Transverse colon (tissue), 4 donors: ENCODE measurements around the gene PVRIG. TPM values are rescaled to one million over a fixed set of nuclear protein-coding genes. Genes with fewer than 3 reads are reported as not detected.
A peak's percentile ranks its signal among the peaks of the same experiment; 100 is the strongest.
"Not testable (repeated sequence)": the region's sequence is repeated elsewhere in the genome, so short reads cannot be mapped to it uniquely, and the experiment has no call there.

Source experiments
- DNase-seq: peaks from one replicate; pipeline ENCODE4 v3.0.0-alpha.2; 2019
- H3K27ac ChIP-seq, 4 donors: fragments of 200-600 bp; sonication (generic); 2 replicates each; pipeline ENCODE4 v1.5.1; 2016 to 2018; ENCODE audit warnings: inconsistent platforms in 4 of 4
- H3K27me3 ChIP-seq: fragments of 200-600 bp; sonication (generic); 2 replicates; pipeline ENCODE4 v1.5.1; 2017; ENCODE audit warnings: inconsistent platforms
- H3K36me3 ChIP-seq, 4 donors: fragments of 200-600 bp; sonication (generic); 2 replicates each; pipeline ENCODE4 v1.5.1; 2017 to 2019; ENCODE audit warnings: inconsistent platforms in 4 of 4
- H3K4me1 ChIP-seq, 4 donors: fragments of 200-600 bp; sonication (generic); 2 replicates each; pipeline ENCODE4 v1.5.1; 2017 to 2020; ENCODE audit warnings: inconsistent platforms in 4 of 4
- H3K4me3 ChIP-seq, 4 donors: fragments of 200-600 bp; sonication (generic); 1 replicate in 1 of 4; 2 replicates in 3 of 4; pipeline versions ENCODE4 v1.5.1 to v1.6.1; 2017 to 2019; ENCODE audit warnings: inconsistent platforms in 4 of 4
- H3K9me3 ChIP-seq, 2 donors: fragments of 200-600 bp; sonication (generic); 2 replicates each; pipeline ENCODE4 v1.5.1; 2017 to 2019; ENCODE audit warnings: inconsistent platforms in 2 of 2
- EP300 ChIP-seq: sonication (generic); formaldehyde crosslinking; IDR thresholded peaks from one replicate; pipeline ENCODE4 v1.6.1; 2017; ENCODE audit warnings: antibody characterized with exemption, low read depth
- POLR2A ChIP-seq: fragments of 450-650 bp; IDR thresholded peaks from one replicate; pipeline ENCODE4 v1.6.1; 2016; ENCODE audit warnings: antibody characterized with exemption, mild to moderate bottlenecking, moderate library complexity
- POLR2AphosphoS5 ChIP-seq, 3 donors: sonication (generic); formaldehyde crosslinking; IDR thresholded peaks; one replicate each; pipeline ENCODE4 v1.6.1; 2016; ENCODE audit warnings: antibody characterized with exemption in 3 of 3
- WGBS, 2 donors: methylation state at CpG; one replicate each; pipeline ENCODE4 v1.1.5; 2018; ENCODE audit warnings: low coverage in 1 of 2; 5-methylcytosine and 5-hydroxymethylcytosine counted together
- in situ Hi-C, 4 donors: fragments of 200-750 bp; cut with MboI; loops; one replicate each; pipeline versions ENCODE4 v1.15.0 to v1.15.1; 2017; ENCODE audit warnings: low sequenced_read_pairs in 3 of 4, low pct_ligation_motif_present in 1 of 4, low pct_unique_long_range_greater_than_20kb in 1 of 4
- intact Hi-C: fragments of 100-400 bp; cut with DNase I; formaldehyde crosslinking; loops from one replicate; pipeline ENCODE4 v1.15.1; 2023; ENCODE audit warnings: low total_unique reads
- total RNA-seq, 4 donors: library from RNA; depleted of rRNA; stranded (reverse); fragments of >200 nt; gene quantifications; one replicate each; pipeline ENCODE4 v1.1.0, GENCODE V29; 2016
- TF ChIP-seq, protein P1 (sequence below), 5 experiments: fragments of 200-600 bp in 3 of 5; fragments of 450-650 bp in 2 of 5; sonication (generic) in 3 of 5; IDR thresholded peaks; 1 replicate in 2 of 5; 2 replicates in 3 of 5; pipeline ENCODE4 v1.5.1; 2016 to 2017; ENCODE audit warnings: antibody characterized with exemption in 5 of 5, inconsistent platforms in 3 of 5, mild to moderate bottlenecking in 2 of 5, moderate library complexity in 1 of 5

PVRIG gene
- total RNA-seq, 4 donors from 2014 or later: 2.2 to 4.3 TPM; not detected in 2

- H3K27ac ChIP-seq: no peak overlapping the region
- no peaks in the 10 kb centered on the region for H3K27me3 ChIP-seq
- intact Hi-C loops: no loop called here
- H3K4me3 ChIP-seq: no peak overlapping the region
- H3K9me3 ChIP-seq: no peaks in the 10 kb centered on the region
- DNase-seq: no peak
- in situ Hi-C loops: no loop called here
- 85 to 93% methylated on average over 2 to 10 of the region's 10 CpGs for WGBS, 2 donors
- no peak for TF ChIP-seq POLR2AphosphoS5 (IDR thresholded peaks at IDR 0.05)
- no peaks in the 10 kb centered on the region for H3K36me3 ChIP-seq
- H3K4me1 ChIP-seq: peaks cover 0 to 17% (median 10%) of the 10 kb centered on the region in 4 donors
Observed at GRCh38 chr7:100266576-100267354, 47.0 kb downstream of the PVRIG start.

GRCh38 chr7:100267648-100268047 is 47.9 kb downstream of the PVRIG start:
- Histone ChIP-seq H3K9me3 (no peaks in the 10 kb centered on the region), H3K4me1 (peaks cover 4 to 22% (median 12%) of the 10 kb centered on the region in 4 donors), H3K36me3 (no peaks in the 10 kb centered on the region), H3K27me3 (no peaks in the 10 kb centered on the region), H3K27ac (no peak overlapping the region), H3K4me3 (no peak overlapping the region)
- TF ChIP-seq POLR2AphosphoS5 (IDR thresholded peaks at IDR 0.05) (no peak), POLR2A (no peak), EP300 (no peak)
- TF ChIP-seq, protein P1, sequence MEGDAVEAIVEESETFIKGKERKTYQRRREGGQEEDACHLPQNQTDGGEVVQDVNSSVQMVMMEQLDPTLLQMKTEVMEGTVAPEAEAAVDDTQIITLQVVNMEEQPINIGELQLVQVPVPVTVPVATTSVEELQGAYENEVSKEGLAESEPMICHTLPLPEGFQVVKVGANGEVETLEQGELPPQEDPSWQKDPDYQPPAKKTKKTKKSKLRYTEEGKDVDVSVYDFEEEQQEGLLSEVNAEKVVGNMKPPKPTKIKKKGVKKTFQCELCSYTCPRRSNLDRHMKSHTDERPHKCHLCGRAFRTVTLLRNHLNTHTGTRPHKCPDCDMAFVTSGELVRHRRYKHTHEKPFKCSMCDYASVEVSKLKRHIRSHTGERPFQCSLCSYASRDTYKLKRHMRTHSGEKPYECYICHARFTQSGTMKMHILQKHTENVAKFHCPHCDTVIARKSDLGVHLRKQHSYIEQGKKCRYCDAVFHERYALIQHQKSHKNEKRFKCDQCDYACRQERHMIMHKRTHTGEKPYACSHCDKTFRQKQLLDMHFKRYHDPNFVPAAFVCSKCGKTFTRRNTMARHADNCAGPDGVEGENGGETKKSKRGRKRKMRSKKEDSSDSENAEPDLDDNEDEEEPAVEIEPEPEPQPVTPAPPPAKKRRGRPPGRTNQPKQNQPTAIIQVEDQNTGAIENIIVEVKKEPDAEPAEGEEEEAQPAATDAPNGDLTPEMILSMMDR (IDR thresholded peaks at IDR 0.05): no peak
- intact Hi-C loops: no loop called here
- DNase-seq: no peak
- in situ Hi-C loops: no loop called here
- 93% methylated on average over 6 of the region's 6 CpGs; no CpG with 5 or more reads in 1 of the 2 donors for WGBS, 2 donors

- H3K4me3 ChIP-seq, intact Hi-C loops, H3K27ac ChIP-seq, in situ Hi-C loops, DNase-seq, H3K9me3 ChIP-seq, H3K36me3 ChIP-seq, H3K27me3 ChIP-seq: not testable (repeated sequence)
- peaks cover 4 to 22% (median 12%) of the 10 kb centered on the region in 4 donors for H3K4me1 ChIP-seq
- WGBS, 2 donors: 94 to 100% methylated on average over 5 to 11 of the region's 11 CpGs
Observed at GRCh38 chr7:100268882-100269281, 49.1 kb downstream of the PVRIG start.

DNA sequence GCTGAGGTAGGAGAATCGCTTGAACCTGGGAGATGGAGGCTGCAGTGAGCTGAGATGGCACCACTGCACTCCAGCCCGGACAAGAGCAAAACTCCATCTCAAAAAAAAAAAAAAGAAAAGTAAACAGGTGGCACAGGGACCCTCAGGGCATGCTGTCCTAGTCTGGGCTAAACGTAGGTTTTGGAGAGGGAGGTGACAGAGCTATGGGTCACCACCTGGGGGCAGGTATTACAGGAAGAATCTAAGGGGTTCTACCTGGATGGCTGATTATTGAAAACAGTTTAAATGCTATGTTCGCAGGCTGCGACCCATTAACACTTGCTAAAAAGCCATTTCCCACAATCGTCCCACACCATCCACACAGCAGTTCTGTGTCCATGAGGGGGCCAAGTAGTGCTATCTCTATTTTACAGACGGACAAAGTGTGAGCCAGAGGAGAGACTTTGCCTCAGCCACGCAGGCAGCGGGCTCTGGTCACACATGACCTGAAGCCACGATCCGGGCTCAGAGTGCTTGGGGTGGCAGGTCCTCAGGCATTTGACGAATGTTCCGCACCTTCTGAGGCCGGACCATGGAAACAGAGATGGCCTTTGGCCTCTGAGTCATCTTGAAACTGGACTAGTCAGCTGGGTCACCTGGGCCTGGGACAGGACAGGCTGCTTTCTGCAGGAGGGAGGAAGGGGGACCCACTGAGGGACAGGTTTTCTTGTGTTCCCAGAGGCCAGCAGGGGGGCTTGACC is 49.7 kb downstream of the PVRIG start:
- H3K9me3 ChIP-seq, H3K36me3 ChIP-seq, intact Hi-C loops, H3K27me3 ChIP-seq, in situ Hi-C loops, H3K4me3 ChIP-seq: not testable (repeated sequence)
- 90 to 100% methylated on average over 1 to 14 of the region's 14 CpGs for WGBS, 2 donors
- Histone ChIP-seq H3K27ac (peak overlapping the region in 1 of 4 donors; percentile 16), H3K4me1 (peaks cover 4 to 22% (median 12%) of the 10 kb centered on the region in 4 donors)
- DNase-seq: peak; percentile 12

GRCh38 chr7:100270046-100270918 is 50.5 kb downstream of the PVRIG start:
- not testable (repeated sequence) for DNase-seq
- Histone ChIP-seq H3K4me3 (peak overlapping the region in 2 of 4 donors; percentile 70 to 92), H3K4me1 (peaks cover 4 to 22% (median 12%) of the 10 kb centered on the region in 4 donors)

More at GRCh38 chr7:100270046-100270918, 50.5 kb downstream of the PVRIG start:
- intact Hi-C loops, H3K9me3 ChIP-seq, H3K27me3 ChIP-seq, in situ Hi-C loops, H3K36me3 ChIP-seq: not testable (repeated sequence)
- H3K27ac ChIP-seq: peak overlapping the region in 2 of 4 donors; percentile 29 to 72
- WGBS, 2 donors: 28% methylated on average over 16 of the region's 23 CpGs; no CpG with 5 or more reads in 1 of the 2 donors

Other genes with a start within 250 kb of the PVRIG start
- 10 to 100 TPM in 1 of 4 donors, 1 to 10 TPM in 1, not detected in 2; 3.2 to 17.1 TPM for gene AZGP1, start 243.9 kb upstream of the PVRIG start, total RNA-seq
- 10 to 100 TPM; 63.1 to 97.5 (median 84.5) TPM for gene ZKSCAN1, start 204.4 kb upstream of the PVRIG start, total RNA-seq
- 10 to 100 TPM in 2 of 4 donors, 1 to 10 TPM in 1, under 1 TPM in 1; 0.75 to 28.7 (median 10.0) TPM for gene ZSCAN21, start 170.2 kb upstream of the PVRIG start, total RNA-seq
- 10 to 100 TPM; 37.4 to 42.7 (median 41.0) TPM for gene ZNF3, start 138.2 kb upstream of the PVRIG start, total RNA-seq
- 10 to 100 TPM; 18.3 to 61.3 (median 44.5) TPM for gene COPS6, start 131.0 kb upstream of the PVRIG start, total RNA-seq
- gene MCM7, start 118.6 kb upstream of the PVRIG start, total RNA-seq: 10 to 100 TPM; 30.3 to 72.6 (median 38.7) TPM
- gene AP4M1, start 118.3 kb upstream of the PVRIG start, total RNA-seq: 10 to 100 TPM; 16.5 to 86.0 (median 54.9) TPM
- 100 to 1,000 TPM in 1 of 4 donors, 10 to 100 TPM in 3; 18.0 to 581 (median 43.9) TPM for gene TAF6, start 100.6 kb upstream of the PVRIG start, total RNA-seq
- gene CNPY4, start 100.3 kb upstream of the PVRIG start, total RNA-seq: 1 to 10 TPM; 4.9 to 9.4 (median 7.0) TPM
- 1 to 10 TPM in 2 of 4 donors, not detected in 2; 4.4 to 5.6 TPM for gene MBLAC1, start 93.0 kb upstream of the PVRIG start, total RNA-seq
- 100 to 1,000 TPM; 105 to 403 (median 256) TPM for gene LAMTOR4, start 71.0 kb upstream of the PVRIG start, total RNA-seq
- 100 to 1,000 TPM in 1 of 4 donors, 10 to 100 TPM in 3; 43.5 to 111 (median 51.2) TPM for gene TRAPPC14, start 61.2 kb upstream of the PVRIG start, total RNA-seq
- 1 to 10 TPM in 3 of 4 donors, not detected in 1; 2.0 to 5.1 (median 3.8) TPM for gene GAL3ST4, start 51.3 kb upstream of the PVRIG start, total RNA-seq
- 10 to 100 TPM in 2 of 4 donors, 1 to 10 TPM in 1, not detected in 1; 3.5 to 17.2 (median 12.5) TPM for gene GPC2, start 42.6 kb upstream of the PVRIG start, total RNA-seq
- gene STAG3, start 42.0 kb upstream of the PVRIG start, total RNA-seq: 1 to 10 TPM in 2 of 4 donors, under 1 TPM in 1, not detected in 1; 0.96 to 9.4 (median 2.2) TPM
- gene SPDYE3, start 87.8 kb downstream of the PVRIG start, total RNA-seq: not detected
- gene PILRB, start 138.2 kb downstream of the PVRIG start, total RNA-seq: 100 to 1,000 TPM in 2 of 4 donors, 10 to 100 TPM in 2; 80.0 to 239 (median 113) TPM
- 1 to 10 TPM in 2 of 4 donors, not detected in 2; 1.9 to 4.9 TPM for gene PILRA, start 153.5 kb downstream of the PVRIG start, total RNA-seq
- gene ZCWPW1, start 208.8 kb downstream of the PVRIG start, total RNA-seq: 1 to 10 TPM in 1 of 4 donors, under 1 TPM in 2, not detected in 1; 0.68 to 2.4 (median 0.80) TPM
- gene MEPCE, start 209.9 kb downstream of the PVRIG start, total RNA-seq: 10 to 100 TPM; 25.9 to 41.9 (median 30.5) TPM
- 10 to 100 TPM; 17.1 to 98.4 (median 37.2) TPM for gene PPP1R35, start 216.5 kb downstream of the PVRIG start, total RNA-seq
- gene SPACDR, start 244.3 kb downstream of the PVRIG start, total RNA-seq: not detected